Measurements from ENCODE around the gene AHCY.

AHCY gene

DNA sequence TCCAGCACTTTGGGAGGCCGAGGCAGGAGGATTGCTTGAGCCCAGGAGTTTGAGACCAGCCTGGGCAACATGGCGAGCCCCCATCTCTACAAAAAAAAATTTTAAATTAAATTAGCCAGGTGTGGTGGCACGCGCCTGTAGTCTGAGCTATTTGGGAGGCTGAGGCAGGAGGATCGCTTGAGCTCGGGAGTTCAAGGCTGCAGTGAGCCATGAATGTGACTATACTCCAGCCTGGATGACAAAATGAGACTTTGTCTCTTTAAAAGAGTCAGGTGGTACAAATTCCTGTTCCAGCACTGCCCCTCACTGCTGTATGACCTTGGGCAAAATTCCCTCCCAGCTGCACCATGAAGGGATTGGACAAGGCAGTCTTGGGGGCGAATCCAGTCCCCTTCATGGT, 28.5 kb downstream of the AHCY start:
- no peaks in the 10 kb centered on the region for H3K27me3 ChIP-seq
- H3K36me3 ChIP-seq: peaks cover 5 to 47% (median 30%) of the 10 kb centered on the region in 3 donors
- TF ChIP-seq, protein P1, sequence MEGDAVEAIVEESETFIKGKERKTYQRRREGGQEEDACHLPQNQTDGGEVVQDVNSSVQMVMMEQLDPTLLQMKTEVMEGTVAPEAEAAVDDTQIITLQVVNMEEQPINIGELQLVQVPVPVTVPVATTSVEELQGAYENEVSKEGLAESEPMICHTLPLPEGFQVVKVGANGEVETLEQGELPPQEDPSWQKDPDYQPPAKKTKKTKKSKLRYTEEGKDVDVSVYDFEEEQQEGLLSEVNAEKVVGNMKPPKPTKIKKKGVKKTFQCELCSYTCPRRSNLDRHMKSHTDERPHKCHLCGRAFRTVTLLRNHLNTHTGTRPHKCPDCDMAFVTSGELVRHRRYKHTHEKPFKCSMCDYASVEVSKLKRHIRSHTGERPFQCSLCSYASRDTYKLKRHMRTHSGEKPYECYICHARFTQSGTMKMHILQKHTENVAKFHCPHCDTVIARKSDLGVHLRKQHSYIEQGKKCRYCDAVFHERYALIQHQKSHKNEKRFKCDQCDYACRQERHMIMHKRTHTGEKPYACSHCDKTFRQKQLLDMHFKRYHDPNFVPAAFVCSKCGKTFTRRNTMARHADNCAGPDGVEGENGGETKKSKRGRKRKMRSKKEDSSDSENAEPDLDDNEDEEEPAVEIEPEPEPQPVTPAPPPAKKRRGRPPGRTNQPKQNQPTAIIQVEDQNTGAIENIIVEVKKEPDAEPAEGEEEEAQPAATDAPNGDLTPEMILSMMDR (IDR thresholded peaks at IDR 0.05): no peak
- H3K27ac ChIP-seq: no peak overlapping the region
- H3K4me1 ChIP-seq: no peaks in the 10 kb centered on the region
- DNase-seq: no peak
- H3K4me3 ChIP-seq: no peak overlapping the region
- intact Hi-C loops (cut with DNase I; ENCODE audit: low total_unique reads): no loop called here
- no peaks in the 10 kb centered on the region for H3K9me3 ChIP-seq

DNA sequence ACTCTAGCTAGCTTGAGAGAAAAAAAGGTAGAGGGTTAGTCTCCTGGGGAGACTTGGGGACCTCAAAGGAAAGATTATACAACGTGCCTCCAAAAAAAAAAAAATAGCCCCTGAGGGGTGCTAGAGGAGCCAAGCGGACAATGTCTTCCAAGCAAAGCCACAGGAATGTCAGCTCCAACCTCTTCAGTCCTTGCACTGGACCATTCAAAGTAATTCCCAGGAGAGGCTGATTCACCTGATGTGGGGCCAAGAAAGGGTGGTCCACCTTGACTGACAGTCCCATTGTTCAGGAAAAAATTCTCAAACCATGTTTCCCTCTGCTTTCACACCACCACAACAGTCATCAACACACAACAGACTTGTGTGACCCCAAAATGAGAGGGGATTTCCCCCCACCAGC, 31.2 kb downstream of the AHCY start:
- TF ChIP-seq, protein P1 (IDR thresholded peaks at IDR 0.05): no peak
- peaks cover 0 to 14% (median 10%) of the 10 kb centered on the region in 4 donors for H3K4me1 ChIP-seq
- intact Hi-C loops (cut with DNase I; ENCODE audit: low total_unique reads): no loop called here
- no peaks in the 10 kb centered on the region for H3K27me3 ChIP-seq
- no peaks in the 10 kb centered on the region for H3K9me3 ChIP-seq
- H3K4me3 ChIP-seq: no peak overlapping the region
- no peak overlapping the region for H3K27ac ChIP-seq
- H3K36me3 ChIP-seq: peaks cover 0 to 21% (median 12%) of the 10 kb centered on the region in 3 donors
- DNase-seq: no peak

DNA sequence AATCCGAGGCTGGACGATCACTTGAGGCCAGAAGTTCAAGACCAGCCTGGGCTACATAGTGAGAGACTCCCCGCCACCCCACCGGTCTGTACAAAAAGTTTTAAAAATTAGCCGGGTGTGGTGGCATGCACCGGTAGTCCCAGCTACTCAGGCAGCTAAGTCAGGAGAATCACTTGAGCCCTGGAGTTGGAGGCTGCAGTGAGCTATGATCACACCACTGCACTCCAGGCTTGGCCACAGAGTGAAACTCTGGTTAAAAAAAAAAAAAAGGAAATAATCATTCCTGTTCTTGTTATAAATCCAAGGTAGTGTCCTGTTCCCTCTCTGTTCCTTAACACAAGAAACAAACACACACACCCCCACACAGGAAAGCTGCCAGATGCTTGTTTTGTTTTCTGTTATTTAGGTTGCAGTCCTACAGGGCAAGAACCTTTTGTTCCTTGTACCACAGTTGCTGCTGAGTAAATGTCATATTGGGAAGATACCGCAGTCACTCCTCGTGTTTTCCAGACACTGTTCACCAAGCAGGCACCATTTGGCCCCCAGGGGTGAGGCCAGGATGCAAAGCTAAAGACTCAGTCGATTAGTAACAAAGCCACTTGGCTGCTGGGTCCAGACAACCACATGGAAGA, 33.0 kb downstream of the AHCY start:
- H3K27me3 ChIP-seq: no peaks in the 10 kb centered on the region
- intact Hi-C loops (cut with DNase I; ENCODE audit: low total_unique reads): no loop called here
- no peaks in the 10 kb centered on the region for H3K9me3 ChIP-seq
- H3K4me1 ChIP-seq: peaks cover 0 to 14% (median 10%) of the 10 kb centered on the region in 4 donors
- H3K36me3 ChIP-seq: peaks cover 0 to 8% (median 0%) of the 10 kb centered on the region in 3 donors
- TF ChIP-seq, protein P1 (IDR thresholded peaks at IDR 0.05): no peak
- DNase-seq: peak in 1 of 2 donors; percentile 35
- H3K27ac ChIP-seq: no peak overlapping the region
- H3K4me3 ChIP-seq: no peak overlapping the region

DNA sequence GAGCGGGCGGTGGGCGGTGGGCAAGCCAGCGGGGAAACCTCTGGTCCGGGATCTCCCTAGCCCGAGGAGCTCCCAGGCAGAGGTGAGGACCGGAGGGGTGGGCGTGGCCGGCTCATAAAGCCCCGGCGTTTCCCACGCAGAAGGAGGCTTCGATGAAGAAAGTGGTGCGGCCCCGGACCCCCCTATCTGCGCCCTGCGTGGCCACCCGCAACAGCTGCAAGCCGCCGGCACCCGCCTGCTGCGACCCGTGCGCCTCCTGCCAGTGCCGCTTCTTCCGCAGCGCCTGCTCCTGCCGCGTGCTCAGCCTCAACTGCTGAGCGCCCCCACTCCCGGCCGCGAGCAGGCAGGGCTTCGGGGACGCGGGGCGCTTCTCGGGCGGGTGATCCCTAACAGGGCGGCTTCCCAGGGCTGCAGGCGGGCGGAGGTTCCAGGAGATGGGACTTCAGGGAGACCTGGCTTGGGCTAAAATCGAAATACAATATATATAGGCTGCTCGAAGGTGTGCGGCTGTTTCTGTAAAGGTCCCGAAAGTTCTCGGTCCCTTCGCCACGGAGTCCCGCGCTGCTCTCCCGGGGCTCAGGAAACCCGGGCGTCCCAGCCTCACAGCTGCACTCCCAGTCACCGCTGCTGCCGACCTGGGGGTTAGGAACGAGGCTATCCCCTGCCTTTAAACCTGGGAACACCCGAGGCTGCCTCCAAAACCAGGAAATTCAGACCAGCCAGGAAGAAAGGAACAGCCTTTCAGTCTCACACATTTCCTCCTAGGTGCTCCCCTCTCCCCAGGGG, 34.1 kb downstream of the AHCY start:
- peaks cover 0 to 14% (median 10%) of the 10 kb centered on the region in 4 donors for H3K4me1 ChIP-seq
- H3K4me3 ChIP-seq: peak overlapping the region; percentile 30 to 49
- no peak overlapping the region for H3K27ac ChIP-seq
- intact Hi-C loops (cut with DNase I; ENCODE audit: low total_unique reads): no loop called here
- no peaks in the 10 kb centered on the region for H3K9me3 ChIP-seq
- H3K27me3 ChIP-seq: no peaks in the 10 kb centered on the region
- no peak for DNase-seq
- TF ChIP-seq, protein P1 (IDR thresholded peaks at IDR 0.05): no peak
- peaks cover 0 to 3% (median 0%) of the 10 kb centered on the region in 3 donors for H3K36me3 ChIP-seq

DNA sequence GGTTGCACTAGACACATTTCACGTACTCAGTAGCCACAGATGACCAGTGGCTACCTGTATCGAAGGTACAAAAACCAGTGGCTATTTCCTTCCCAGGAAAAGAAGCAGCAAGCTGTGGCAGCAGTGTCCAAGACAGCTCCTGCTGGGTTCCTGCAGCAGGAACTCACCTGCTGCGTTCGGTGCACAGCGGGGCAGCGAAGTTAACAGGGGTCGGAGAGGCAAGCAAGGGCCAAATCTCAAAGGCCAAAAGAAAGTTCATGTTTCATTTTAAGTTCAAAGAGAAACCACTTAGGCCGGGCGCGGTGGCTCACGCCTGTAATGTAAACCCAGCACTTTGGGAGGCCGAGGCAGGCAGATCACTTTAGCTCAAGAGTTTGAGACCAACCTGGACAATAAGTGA, 35.0 kb downstream of the AHCY start:
- intact Hi-C loops (cut with DNase I; ENCODE audit: low total_unique reads): no loop called here
- H3K27ac ChIP-seq: no peak overlapping the region
- no peaks in the 10 kb centered on the region for H3K36me3 ChIP-seq
- H3K4me1 ChIP-seq: peaks cover 0 to 14% (median 10%) of the 10 kb centered on the region in 4 donors
- H3K4me3 ChIP-seq: no peak overlapping the region
- H3K9me3 ChIP-seq: no peaks in the 10 kb centered on the region
- no peaks in the 10 kb centered on the region for H3K27me3 ChIP-seq
- TF ChIP-seq, protein P1 (IDR thresholded peaks at IDR 0.05): no peak
- no peak for DNase-seq

Measured in tibial artery (tissue), 4 donors.